ENCODE results near the gene CDS1. TPM values are rescaled to one million over a fixed set of nuclear protein-coding genes. Genes with fewer than 3 reads are reported as not detected.

Gene CDS1
- total and polyA plus RNA-seq, 2 donors from 2014 or later: 13.5 to 18.8 TPM

DNA sequence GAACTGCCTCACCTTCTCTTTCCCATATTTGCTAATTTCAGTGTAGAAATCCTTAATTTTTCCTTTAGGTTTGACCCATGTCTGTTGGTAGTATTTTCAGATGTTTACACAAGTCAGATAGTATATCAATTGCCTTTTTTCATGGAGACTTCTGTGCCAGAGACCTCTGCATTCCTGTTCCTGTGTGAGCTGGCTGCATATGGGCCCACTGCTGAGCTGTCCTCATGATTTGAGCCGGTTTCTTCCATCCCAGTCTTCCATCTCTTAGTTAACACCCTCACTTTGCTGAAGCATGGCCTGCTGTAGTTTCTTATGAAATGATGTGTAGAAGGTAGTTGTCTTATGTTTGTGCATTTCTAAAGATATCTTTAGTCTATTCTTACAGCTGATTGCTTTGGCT, 40.0 kb downstream of the CDS1 start:
- no peak for DNase-seq
- H3K27me3 ChIP-seq (ENCODE audit: control insufficient read depth, insufficient read depth, low read length): no peaks in the 10 kb centered on the region
- TF ChIP-seq, protein P1, sequence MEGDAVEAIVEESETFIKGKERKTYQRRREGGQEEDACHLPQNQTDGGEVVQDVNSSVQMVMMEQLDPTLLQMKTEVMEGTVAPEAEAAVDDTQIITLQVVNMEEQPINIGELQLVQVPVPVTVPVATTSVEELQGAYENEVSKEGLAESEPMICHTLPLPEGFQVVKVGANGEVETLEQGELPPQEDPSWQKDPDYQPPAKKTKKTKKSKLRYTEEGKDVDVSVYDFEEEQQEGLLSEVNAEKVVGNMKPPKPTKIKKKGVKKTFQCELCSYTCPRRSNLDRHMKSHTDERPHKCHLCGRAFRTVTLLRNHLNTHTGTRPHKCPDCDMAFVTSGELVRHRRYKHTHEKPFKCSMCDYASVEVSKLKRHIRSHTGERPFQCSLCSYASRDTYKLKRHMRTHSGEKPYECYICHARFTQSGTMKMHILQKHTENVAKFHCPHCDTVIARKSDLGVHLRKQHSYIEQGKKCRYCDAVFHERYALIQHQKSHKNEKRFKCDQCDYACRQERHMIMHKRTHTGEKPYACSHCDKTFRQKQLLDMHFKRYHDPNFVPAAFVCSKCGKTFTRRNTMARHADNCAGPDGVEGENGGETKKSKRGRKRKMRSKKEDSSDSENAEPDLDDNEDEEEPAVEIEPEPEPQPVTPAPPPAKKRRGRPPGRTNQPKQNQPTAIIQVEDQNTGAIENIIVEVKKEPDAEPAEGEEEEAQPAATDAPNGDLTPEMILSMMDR (IDR thresholded peaks at IDR 0.05; ENCODE audit: borderline replicate concordance, extremely low read depth, insufficient read depth): no peak
- intact Hi-C loops (cut with DNase I): no loop called here
- H3K4me1 ChIP-seq (ENCODE audit: control insufficient read depth in 2 of 3, insufficient read depth in 2 of 3, low read depth in 1 of 3, low read length in 3 of 3): no peaks in the 10 kb centered on the region
- no peak overlapping the region for H3K27ac ChIP-seq (ENCODE audit: low read depth in 2 of 2, low read length in 2 of 2)
- no peak overlapping the region for H3K9ac ChIP-seq (ENCODE audit: low read length in 3 of 3)
- no peak overlapping the region for H3K4me3 ChIP-seq (ENCODE audit: low read length in 3 of 3)
- H3K9me3 ChIP-seq (ENCODE audit: control insufficient read depth in 2 of 3, insufficient read depth in 1 of 3, low read length in 3 of 3): no peaks in the 10 kb centered on the region
- H3K36me3 ChIP-seq (ENCODE audit: control insufficient read depth in 2 of 3, insufficient read depth in 3 of 3, low read length in 3 of 3): no peaks in the 10 kb centered on the region
- no peak for FAIRE-seq

DNA sequence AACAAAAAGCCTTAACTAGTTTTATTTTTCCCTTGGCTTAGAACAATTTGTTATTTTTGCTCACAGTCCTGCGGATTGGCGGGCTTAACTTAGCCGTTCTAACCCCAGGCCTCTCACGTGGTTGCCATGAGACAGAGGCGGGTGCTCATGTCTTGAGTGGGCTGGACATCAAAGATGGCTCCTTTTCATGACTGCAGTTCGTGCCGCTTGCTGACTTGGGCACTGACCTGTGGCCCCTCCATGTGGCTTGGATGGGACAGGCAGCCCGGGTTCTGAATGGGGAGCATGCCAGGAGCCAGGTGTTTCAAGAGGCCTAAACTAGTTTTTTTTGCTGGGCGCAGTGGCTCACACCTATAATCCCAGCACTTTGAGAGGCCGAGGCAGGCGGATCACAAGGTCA, 40.7 kb downstream of the CDS1 start:
- Histone ChIP-seq H3K4me3 (ENCODE audit: low read length in 3 of 3) (no peak overlapping the region), H3K27ac (ENCODE audit: low read depth in 2 of 2, low read length in 2 of 2) (no peak overlapping the region), H3K9ac (ENCODE audit: low read length in 3 of 3) (no peak overlapping the region), H3K36me3 (ENCODE audit: control insufficient read depth in 2 of 3, insufficient read depth in 3 of 3, low read length in 3 of 3) (no peaks in the 10 kb centered on the region), H3K27me3 (ENCODE audit: control insufficient read depth, insufficient read depth, low read length) (no peaks in the 10 kb centered on the region), H3K4me1 (ENCODE audit: control insufficient read depth in 2 of 3, insufficient read depth in 2 of 3, low read depth in 1 of 3, low read length in 3 of 3) (no peaks in the 10 kb centered on the region), H3K9me3 (ENCODE audit: control insufficient read depth in 2 of 3, insufficient read depth in 1 of 3, low read length in 3 of 3) (no peaks in the 10 kb centered on the region)
- TF ChIP-seq, protein P1 (IDR thresholded peaks at IDR 0.05; ENCODE audit: borderline replicate concordance, extremely low read depth, insufficient read depth): no peak
- DNase-seq (no peak), FAIRE-seq (no peak)
- intact Hi-C loops (cut with DNase I): no loop called here

DNA sequence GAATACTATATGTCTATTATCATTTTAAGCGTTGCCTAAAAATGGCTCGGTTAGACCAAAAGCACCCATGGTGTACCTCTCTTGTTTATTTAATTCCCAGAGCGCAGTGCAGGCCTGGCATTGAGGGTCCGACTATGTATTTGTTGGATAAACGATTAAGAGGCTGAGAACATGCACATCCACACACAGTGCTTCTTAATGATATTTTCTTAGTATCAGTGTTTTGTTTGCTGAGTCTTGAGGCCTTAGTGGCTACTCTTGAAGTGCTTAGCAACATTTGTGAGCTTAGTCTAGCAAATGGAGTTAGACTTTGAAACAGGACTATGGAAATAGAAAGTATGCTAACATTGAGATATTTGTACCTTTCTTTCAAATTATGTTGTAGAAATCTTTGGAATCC, 43.7 kb downstream of the CDS1 start:
- DNase-seq (no peak), FAIRE-seq (no peak)
- Histone ChIP-seq H3K9me3 (ENCODE audit: control insufficient read depth in 2 of 3, insufficient read depth in 1 of 3, low read length in 3 of 3) (no peaks in the 10 kb centered on the region), H3K36me3 (ENCODE audit: control insufficient read depth in 2 of 3, insufficient read depth in 3 of 3, low read length in 3 of 3) (no peaks in the 10 kb centered on the region), H3K27me3 (ENCODE audit: control insufficient read depth, insufficient read depth, low read length) (no peaks in the 10 kb centered on the region), H3K4me1 (ENCODE audit: control insufficient read depth in 2 of 3, insufficient read depth in 2 of 3, low read depth in 1 of 3, low read length in 3 of 3) (no peaks in the 10 kb centered on the region), H3K9ac (ENCODE audit: low read length in 3 of 3) (no peak overlapping the region), H3K4me3 (ENCODE audit: low read length in 3 of 3) (no peak overlapping the region), H3K27ac (ENCODE audit: low read depth in 2 of 2, low read length in 2 of 2) (no peak overlapping the region)
- intact Hi-C loops (cut with DNase I): no loop called here
- TF ChIP-seq, protein P1 (IDR thresholded peaks at IDR 0.05; ENCODE audit: borderline replicate concordance, extremely low read depth, insufficient read depth): no peak

DNA sequence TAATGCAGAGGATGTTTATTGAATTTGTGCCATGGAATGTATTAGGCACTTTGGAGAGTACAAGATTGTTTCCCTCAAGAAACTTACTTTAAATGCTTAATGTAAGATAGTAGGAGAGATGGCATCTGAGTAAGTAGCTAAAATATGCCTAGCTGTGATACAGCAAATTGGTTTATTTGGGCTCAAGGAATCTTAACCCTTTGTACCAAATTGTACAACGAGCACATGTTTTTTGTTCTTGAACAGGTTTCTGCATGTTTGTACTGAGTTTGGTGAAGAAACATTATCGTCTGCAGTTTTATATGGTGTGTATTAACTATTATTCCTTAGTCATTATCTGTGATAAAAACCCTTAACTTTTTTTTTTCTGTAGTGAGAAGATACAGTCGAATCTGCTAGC, 48.6 kb downstream of the CDS1 start:
- H3K9ac ChIP-seq (ENCODE audit: low read length in 3 of 3): no peak overlapping the region

More for the DNA sequence above, 48.6 kb downstream of the CDS1 start:
- Histone ChIP-seq H3K4me1 (ENCODE audit: control insufficient read depth in 2 of 3, insufficient read depth in 2 of 3, low read depth in 1 of 3, low read length in 3 of 3) (no peaks in the 10 kb centered on the region), H3K36me3 (ENCODE audit: control insufficient read depth in 2 of 3, insufficient read depth in 3 of 3, low read length in 3 of 3) (no peaks in the 10 kb centered on the region), H3K9me3 (ENCODE audit: control insufficient read depth in 2 of 3, insufficient read depth in 1 of 3, low read length in 3 of 3) (no peaks in the 10 kb centered on the region), H3K27me3 (ENCODE audit: control insufficient read depth, insufficient read depth, low read length) (no peaks in the 10 kb centered on the region), H3K4me3 (ENCODE audit: low read length in 3 of 3) (no peak overlapping the region), H3K27ac (ENCODE audit: low read depth in 2 of 2, low read length in 2 of 2) (no peak overlapping the region)
- FAIRE-seq: no peak
- intact Hi-C loops (cut with DNase I): no loop called here
- TF ChIP-seq, protein P1 (IDR thresholded peaks at IDR 0.05; ENCODE audit: borderline replicate concordance, extremely low read depth, insufficient read depth): no peak
- DNase-seq: no peak
